Measurements from ENCODE around the gene ATP11A.

The ATP11A gene

GRCh38 chr13:112723771-112724170 is 33.9 kb downstream of the ATP11A start:
- no peak for DNase-seq (ENCODE audit: low read depth in 2 of 2)

GRCh38 chr13:112724788-112725345 is 35.0 kb downstream of the ATP11A start:
- DNase-seq (ENCODE audit: low read depth in 2 of 2): no peak

- no peak for DNase-seq (ENCODE audit: low read depth in 2 of 2)
Measured at GRCh38 chr13:112725346-112726015, 35.6 kb downstream of the ATP11A start.

- no peak for DNase-seq (ENCODE audit: low read depth in 2 of 2)
Measured at GRCh38 chr13:112726016-112726767, 36.4 kb downstream of the ATP11A start.

GRCh38 chr13:112727581-112727980 is 37.7 kb downstream of the ATP11A start:
- DNase-seq (ENCODE audit: low read depth in 2 of 2): no peak

- no peak for DNase-seq (ENCODE audit: low read depth in 2 of 2)
Measured at GRCh38 chr13:112728375-112729126, 38.7 kb downstream of the ATP11A start.

- no peak for DNase-seq (ENCODE audit: low read depth in 2 of 2)
Measured at GRCh38 chr13:112729408-112729807, 39.6 kb downstream of the ATP11A start.

GRCh38 chr13:112730157-112730671 is 40.4 kb downstream of the ATP11A start:
- DNase-seq (ENCODE audit: low read depth in 2 of 2): no peak

GRCh38 chr13:112731667-112732616 is 42.1 kb downstream of the ATP11A start:
- DNase-seq (ENCODE audit: low read depth in 2 of 2): no peak

GRCh38 chr13:112732679-112733078 is 42.8 kb downstream of the ATP11A start:
- no peak for DNase-seq (ENCODE audit: low read depth in 2 of 2)

GRCh38 chr13:112733112-112733511 is 43.3 kb downstream of the ATP11A start:
- DNase-seq (ENCODE audit: low read depth in 2 of 2): no peak

GRCh38 chr13:112733661-112734379 is 44.0 kb downstream of the ATP11A start:
- no peak for DNase-seq (ENCODE audit: low read depth in 2 of 2)

GRCh38 chr13:112734696-112735547 is 45.1 kb downstream of the ATP11A start:
- DNase-seq (ENCODE audit: low read depth in 2 of 2): no peak

- no peak for DNase-seq (ENCODE audit: low read depth in 2 of 2)
Measured at GRCh38 chr13:112735791-112736190, 46.0 kb downstream of the ATP11A start.

GRCh38 chr13:112737294-112737693 is 47.5 kb downstream of the ATP11A start:
- no peak for DNase-seq (ENCODE audit: low read depth in 2 of 2)

GRCh38 chr13:112738606-112739005 is 48.8 kb downstream of the ATP11A start:
- DNase-seq (ENCODE audit: low read depth in 2 of 2): no peak

- DNase-seq (ENCODE audit: low read depth in 2 of 2): no peak
Measured at GRCh38 chr13:112740502-112741131, 50.8 kb downstream of the ATP11A start.

GRCh38 chr13:112741185-112741755 is 51.4 kb downstream of the ATP11A start:
- DNase-seq (ENCODE audit: low read depth in 2 of 2): no peak

All from stimulated activated CD8-positive, alpha-beta memory T cell treated with anti-CD3 and anti-CD28 coated beads, Interleukin-2, amount 100 ng/mL, for 1 hour (primary cell).